HepG2 (cell line): Measurements from ENCODE around the gene XPO1. TPM values are rescaled to one million over a fixed set of nuclear protein-coding genes. Genes with fewer than 3 reads are reported as not detected.

Experiments used
- ARNT2 ChIP-seq: sonication (generic); formaldehyde crosslinking; IDR thresholded peaks from 2 replicates; pipeline ENCODE4 v1.8.0; 2022; ENCODE audit warnings: mild to moderate bottlenecking, low read depth, missing genetic modification reagents, moderate library complexity
- ETV5 ChIP-seq: IDR thresholded peaks from 2 replicates; pipeline ENCODE4 v1.6.1; 2018; ENCODE audit warnings: missing biosample characterization, missing genetic modification reagents, inconsistent platforms, borderline replicate concordance
- NAIF1 ChIP-seq: sonication (generic); formaldehyde crosslinking; IDR thresholded peaks from 2 replicates; pipeline ENCODE4 v1.5.0; 2020; ENCODE audit warnings: mild to moderate bottlenecking, missing genetic modification reagents, borderline replicate concordance
- NR2F6 ChIP-seq, 2 experiments: IDR thresholded peaks; 2 replicates each; pipeline ENCODE4 v1.6.1; 2016; ENCODE audit warnings: antibody characterized with exemption in 1 of 2, mild to moderate bottlenecking in 1 of 2
- RCOR2 ChIP-seq: IDR thresholded peaks from 2 replicates; pipeline ENCODE4 v1.6.1; 2016; ENCODE audit warnings: missing biosample characterization, missing genetic modification reagents
- SP1 ChIP-seq, 2 experiments: fragments of 450-650 bp in 1 of 2; sonication (generic) in 1 of 2; formaldehyde crosslinking in 1 of 2; IDR thresholded peaks; 2 replicates each; pipeline versions ENCODE4 v1.4.0 to v1.6.1; 2016 to 2020; ENCODE audit warnings: missing genetic modification reagents in 1 of 2
- SRSF1 ChIP-seq: fragments of 200-400 bp; formaldehyde crosslinking; optimal IDR thresholded peaks from 2 replicates; pipeline ENCODE3; 2017; ENCODE audit warnings: mild to moderate bottlenecking, low read depth, low read length, moderate library complexity
- SUZ12 ChIP-seq: fragments of 150-350 bp; IDR thresholded peaks from 2 replicates; pipeline ENCODE4 v1.6.1; 2014; ENCODE audit warnings: low read depth, low read length
- THAP11 ChIP-seq: IDR thresholded peaks from 2 replicates; pipeline ENCODE4 v1.6.1; 2016; ENCODE audit warnings: missing biosample characterization, missing genetic modification reagents
- ZFP82 ChIP-seq: sonication (generic); formaldehyde crosslinking; IDR thresholded peaks from 2 replicates; pipeline ENCODE4 v1.5.1; 2020; ENCODE audit warnings: mild to moderate bottlenecking, missing genetic modification reagents, borderline replicate concordance
- ZFYVE20 ChIP-seq: sonication (generic); formaldehyde crosslinking; IDR thresholded peaks from 2 replicates; pipeline ENCODE4 v1.8.0; 2023; ENCODE audit warnings: low read depth, mild to moderate bottlenecking, moderate library complexity, missing genetic modification reagents, borderline replicate concordance
- ZNF251 ChIP-seq: sonication (generic); formaldehyde crosslinking; IDR thresholded peaks from 2 replicates; pipeline ENCODE4 v1.9.0; 2021; ENCODE audit warnings: mild to moderate bottlenecking, missing genetic modification reagents
- ZNF367 ChIP-seq: sonication (generic); formaldehyde crosslinking; IDR thresholded peaks from 2 replicates; pipeline ENCODE4 v1.4.0; 2020; ENCODE audit warnings: missing genetic modification reagents, borderline replicate concordance
- ZNF709 ChIP-seq: sonication (generic); formaldehyde crosslinking; IDR thresholded peaks from 2 replicates; pipeline ENCODE4 v1.5.0; 2020; ENCODE audit warnings: mild to moderate bottlenecking, missing genetic modification reagents
- ZZZ3 ChIP-seq: sonication (generic); formaldehyde crosslinking; IDR thresholded peaks from 2 replicates; pipeline ENCODE4 v1.4.0; 2020; ENCODE audit warnings: missing genetic modification reagents, mild to moderate bottlenecking, borderline replicate concordance
- polyA plus RNA-seq, 8 experiments: library from polyadenylated mRNA; depleted of rRNA in 3 of 8; stranded (reverse) in 7 of 8; unstranded in 1 of 8; fragments of >200 nt; fragmentation: Illumina TruSeq in 4 of 8; extraction: Trizol in 4 of 8; gene quantifications; 2 replicates each; pipeline versions ENCODE4 v1.2.1 to v1.2.3, GENCODE V29; 2011 to 2016; ENCODE audit warnings: low read depth in 4 of 8, missing spikeins in 1 of 8, mixed read lengths in 1 of 8; ENCODE audit not compliant: insufficient read depth in 1 of 8
- total RNA-seq, 5 experiments: library from RNA; depleted of rRNA; stranded (reverse); fragments of >200 nt; fragmentation: Illumina TruSeq; extraction: Trizol; gene quantifications; 2 replicates each; pipeline ENCODE4 v1.2.3, GENCODE V29; 2016; ENCODE audit warnings: low read depth in 1 of 5
- TF ChIP-seq, protein P1 (sequence below): IDR thresholded peaks from 2 replicates; pipeline ENCODE4 v1.6.1; 2012; ENCODE audit warnings: low read length, improper control_type of control experiment
- TF ChIP-seq, protein P2 (sequence below): sonication (generic); formaldehyde crosslinking; IDR thresholded peaks from one replicate; pipeline ENCODE4 v1.5.1; 2020; ENCODE audit warnings: mild to moderate bottlenecking, missing genetic modification reagents; ENCODE audit errors: not compliant biosample characterization

The XPO1 gene
- total and polyA plus RNA-seq, 2 of the 13 experiments (the other 11 are each of a cell fraction or from before 2014, with no cell fraction given): 67.4 to 212 TPM

DNA sequence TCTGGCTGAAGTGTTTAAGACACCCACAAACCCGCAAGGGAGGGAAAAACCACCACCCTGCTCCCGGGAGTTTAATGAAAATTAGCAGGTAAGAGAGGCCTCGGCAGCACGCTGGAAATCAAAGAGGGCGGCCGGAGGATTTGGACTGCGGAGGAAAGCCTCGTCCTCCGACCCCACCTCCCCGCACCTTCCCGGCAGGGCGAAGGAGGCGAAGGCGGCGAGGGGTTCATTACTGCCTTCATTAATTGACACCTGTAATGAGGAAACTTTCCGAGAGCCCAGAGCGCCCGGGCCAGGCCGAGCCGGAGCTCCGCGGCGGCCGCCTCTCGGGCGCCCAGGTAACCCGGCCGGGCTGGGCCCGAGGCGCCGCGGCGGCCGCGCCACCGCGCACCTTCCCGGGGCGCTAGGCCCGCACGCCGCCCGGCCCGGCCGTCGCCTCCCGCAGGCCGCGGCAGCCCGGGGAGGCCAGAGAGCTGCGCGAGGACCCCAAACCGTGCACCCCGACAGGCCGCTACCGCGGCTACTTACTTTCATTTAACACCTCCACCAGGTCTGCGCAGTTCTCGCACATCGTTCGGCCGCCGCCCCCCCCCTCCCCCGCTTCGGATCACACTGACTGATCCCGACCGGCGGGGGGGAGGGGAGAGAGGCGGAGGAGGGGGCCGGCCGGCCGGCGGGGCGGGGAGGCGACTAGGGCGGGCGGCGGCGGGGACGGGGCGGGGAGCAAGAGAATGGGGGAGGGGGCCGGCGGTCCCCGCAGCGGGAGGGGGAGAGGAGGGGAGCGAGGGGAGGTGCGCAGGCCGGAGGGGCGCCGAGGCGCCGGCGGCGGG lies 67.8 kb downstream of the XPO1 start (continued):
- TF ChIP-seq, protein P1, sequence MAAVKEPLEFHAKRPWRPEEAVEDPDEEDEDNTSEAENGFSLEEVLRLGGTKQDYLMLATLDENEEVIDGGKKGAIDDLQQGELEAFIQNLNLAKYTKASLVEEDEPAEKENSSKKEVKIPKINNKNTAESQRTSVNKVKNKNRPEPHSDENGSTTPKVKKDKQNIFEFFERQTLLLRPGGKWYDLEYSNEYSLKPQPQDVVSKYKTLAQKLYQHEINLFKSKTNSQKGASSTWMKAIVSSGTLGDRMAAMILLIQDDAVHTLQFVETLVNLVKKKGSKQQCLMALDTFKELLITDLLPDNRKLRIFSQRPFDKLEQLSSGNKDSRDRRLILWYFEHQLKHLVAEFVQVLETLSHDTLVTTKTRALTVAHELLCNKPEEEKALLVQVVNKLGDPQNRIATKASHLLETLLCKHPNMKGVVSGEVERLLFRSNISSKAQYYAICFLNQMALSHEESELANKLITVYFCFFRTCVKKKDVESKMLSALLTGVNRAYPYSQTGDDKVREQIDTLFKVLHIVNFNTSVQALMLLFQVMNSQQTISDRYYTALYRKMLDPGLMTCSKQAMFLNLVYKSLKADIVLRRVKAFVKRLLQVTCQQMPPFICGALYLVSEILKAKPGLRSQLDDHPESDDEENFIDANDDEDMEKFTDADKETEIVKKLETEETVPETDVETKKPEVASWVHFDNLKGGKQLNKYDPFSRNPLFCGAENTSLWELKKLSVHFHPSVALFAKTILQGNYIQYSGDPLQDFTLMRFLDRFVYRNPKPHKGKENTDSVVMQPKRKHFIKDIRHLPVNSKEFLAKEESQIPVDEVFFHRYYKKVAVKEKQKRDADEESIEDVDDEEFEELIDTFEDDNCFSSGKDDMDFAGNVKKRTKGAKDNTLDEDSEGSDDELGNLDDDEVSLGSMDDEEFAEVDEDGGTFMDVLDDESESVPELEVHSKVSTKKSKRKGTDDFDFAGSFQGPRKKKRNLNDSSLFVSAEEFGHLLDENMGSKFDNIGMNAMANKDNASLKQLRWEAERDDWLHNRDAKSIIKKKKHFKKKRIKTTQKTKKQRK: no peak
- TF ChIP-seq NAIF1 (CRISPR knock-in tag) (0 out of 2 replicates have a peak, but pooled peaks have one; percentile 12), ZFYVE20 (CRISPR knock-in tag) (no peak), ZNF251 (no peak), THAP11 (no peak), ARNT2 (no peak), ZZZ3 (CRISPR knock-in tag) (no peak), ZFP82 (CRISPR knock-in tag) (no peak; the same call in 1 of the 2 replicates), SRSF1 (peak; percentile 74), SUZ12 (no peak), ZNF709 (peak; percentile 3; the same call in 1 of the 2 replicates), NR2F6 (IDR thresholded peaks at IDR 0.05) (no peak), NR2F6 (CRISPR knock-in tag; IDR thresholded peaks at IDR 0.05) (0 out of 2 replicates have a peak, but pooled peaks have one; percentile 3), ZNF367 (CRISPR knock-in tag) (no peak; the same call in 1 of the 2 replicates), RCOR2 (CRISPR knock-in tag) (no peak), ETV5 (no peak), SP1 (IDR thresholded peaks at IDR 0.05) (no peak), SP1 (CRISPR knock-in tag; IDR thresholded peaks at IDR 0.05) (peak; percentile 8; the same call in 1 of the 2 replicates)
- TF ChIP-seq, protein P2, sequence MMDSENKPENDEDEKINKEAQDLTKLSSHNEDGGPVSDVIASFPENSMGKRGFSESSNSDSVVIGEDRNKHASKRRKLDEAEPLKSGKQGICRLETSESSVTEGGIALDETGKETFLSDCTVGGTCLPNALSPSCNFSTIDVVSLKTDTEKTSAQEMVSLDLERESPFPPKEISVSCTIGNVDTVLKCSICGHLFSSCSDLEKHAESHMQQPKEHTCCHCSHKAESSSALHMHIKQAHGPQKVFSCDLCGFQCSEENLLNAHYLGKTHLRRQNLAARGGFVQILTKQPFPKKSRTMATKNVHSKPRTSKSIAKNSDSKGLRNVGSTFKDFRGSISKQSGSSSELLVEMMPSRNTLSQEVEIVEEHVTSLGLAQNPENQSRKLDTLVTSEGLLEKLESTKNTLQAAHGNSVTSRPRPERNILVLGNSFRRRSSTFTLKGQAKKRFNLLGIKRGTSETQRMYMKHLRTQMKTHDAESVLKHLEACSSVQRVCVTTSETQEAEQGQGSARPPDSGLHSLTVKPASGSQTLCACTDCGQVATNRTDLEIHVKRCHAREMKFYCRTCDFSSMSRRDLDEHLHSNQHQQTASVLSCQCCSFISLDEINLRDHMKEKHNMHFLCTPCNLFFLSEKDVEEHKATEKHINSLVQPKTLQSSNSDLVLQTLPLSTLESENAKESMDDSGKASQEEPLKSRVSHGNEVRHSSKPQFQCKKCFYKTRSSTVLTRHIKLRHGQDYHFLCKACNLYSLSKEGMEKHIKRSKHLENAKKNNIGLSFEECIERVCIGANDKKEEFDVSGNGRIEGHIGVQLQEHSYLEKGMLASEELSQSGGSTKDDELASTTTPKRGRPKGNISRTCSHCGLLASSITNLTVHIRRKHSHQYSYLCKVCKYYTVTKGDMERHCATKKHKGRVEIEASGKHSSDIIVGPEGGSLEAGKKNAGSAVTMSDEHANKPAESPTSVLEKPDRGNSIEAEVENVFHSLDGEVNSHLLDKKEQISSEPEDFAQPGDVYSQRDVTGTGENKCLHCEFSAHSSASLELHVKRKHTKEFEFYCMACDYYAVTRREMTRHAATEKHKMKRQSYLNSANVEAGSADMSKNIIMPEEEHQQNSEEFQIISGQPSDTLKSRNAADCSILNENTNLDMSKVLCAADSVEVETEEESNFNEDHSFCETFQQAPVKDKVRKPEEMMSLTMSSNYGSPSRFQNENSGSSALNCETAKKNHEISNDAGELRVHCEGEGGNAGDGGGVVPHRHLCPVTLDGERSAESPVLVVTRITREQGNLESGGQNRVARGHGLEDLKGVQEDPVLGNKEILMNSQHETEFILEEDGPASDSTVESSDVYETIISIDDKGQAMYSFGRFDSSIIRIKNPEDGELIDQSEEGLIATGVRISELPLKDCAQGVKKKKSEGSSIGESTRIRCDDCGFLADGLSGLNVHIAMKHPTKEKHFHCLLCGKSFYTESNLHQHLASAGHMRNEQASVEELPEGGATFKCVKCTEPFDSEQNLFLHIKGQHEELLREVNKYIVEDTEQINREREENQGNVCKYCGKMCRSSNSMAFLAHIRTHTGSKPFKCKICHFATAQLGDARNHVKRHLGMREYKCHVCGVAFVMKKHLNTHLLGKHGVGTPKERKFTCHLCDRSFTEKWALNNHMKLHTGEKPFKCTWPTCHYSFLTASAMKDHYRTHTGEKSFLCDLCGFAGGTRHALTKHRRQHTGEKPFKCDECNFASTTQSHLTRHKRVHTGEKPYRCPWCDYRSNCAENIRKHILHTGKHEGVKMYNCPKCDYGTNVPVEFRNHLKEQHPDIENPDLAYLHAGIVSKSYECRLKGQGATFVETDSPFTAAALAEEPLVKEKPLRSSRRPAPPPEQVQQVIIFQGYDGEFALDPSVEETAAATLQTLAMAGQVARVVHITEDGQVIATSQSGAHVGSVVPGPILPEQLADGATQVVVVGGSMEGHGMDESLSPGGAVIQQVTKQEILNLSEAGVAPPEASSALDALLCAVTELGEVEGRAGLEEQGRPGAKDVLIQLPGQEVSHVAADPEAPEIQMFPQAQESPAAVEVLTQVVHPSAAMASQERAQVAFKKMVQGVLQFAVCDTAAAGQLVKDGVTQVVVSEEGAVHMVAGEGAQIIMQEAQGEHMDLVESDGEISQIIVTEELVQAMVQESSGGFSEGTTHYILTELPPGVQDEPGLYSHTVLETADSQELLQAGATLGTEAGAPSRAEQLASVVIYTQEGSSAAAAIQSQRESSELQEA (CRISPR knock-in tag): no peak
